Right atrium auricular region (tissue), 2 donors: Measurements from ENCODE around the gene ZNF614. TPM values are rescaled to one million over a fixed set of nuclear protein-coding genes. Genes with fewer than 3 reads are reported as not detected.
"Not testable (repeated sequence)": the region's sequence is repeated elsewhere in the genome, so short reads cannot be mapped to it uniquely, and the experiment has no call there.

ENCODE experiments used
- DNase-seq: peaks from one replicate; pipeline ENCODE4 v3.0.0-alpha.2; 2019; ENCODE audit warnings: low spot score
- H3K27ac ChIP-seq, 2 donors: fragments of 200-600 bp; sonication (generic); 1 replicate in 1 of 2; 2 replicates in 1 of 2; pipeline ENCODE4 v1.5.1; 2016 to 2019
- H3K27me3 ChIP-seq, 2 donors: fragments of 200-600 bp; sonication (generic); one replicate each; pipeline versions ENCODE4 v1.5.1 to v1.6.0; 2017 to 2019
- H3K36me3 ChIP-seq: fragments of 200-600 bp; sonication (generic); one replicate; pipeline ENCODE4 v1.5.1; 2016
- H3K4me1 ChIP-seq, 2 donors: fragments of 200-600 bp; sonication (generic); one replicate each; pipeline versions ENCODE4 v1.5.1 to v1.6.0; 2017 to 2019
- H3K4me3 ChIP-seq, 2 donors: fragments of 200-600 bp; sonication (generic); 1 replicate in 1 of 2; 2 replicates in 1 of 2; pipeline ENCODE4 v1.5.1; 2017 to 2019; ENCODE audit warnings: mild to moderate bottlenecking in 1 of 2, moderate library complexity in 1 of 2
- H3K9me3 ChIP-seq, 2 donors: fragments of 200-600 bp; sonication (generic); one replicate each; pipeline ENCODE4 v1.5.1; 2019
- total RNA-seq, 2 donors: library from RNA; depleted of rRNA; stranded (reverse); fragments of >200 nt; gene quantifications; one replicate each; pipeline ENCODE4 v1.1.0, GENCODE V29; 2016
- TF ChIP-seq, protein P1 (sequence below), 2 donors: fragments of 200-600 bp; sonication (generic); IDR thresholded peaks; one replicate each; pipeline ENCODE4 v1.5.1; 2019; ENCODE audit warnings: antibody characterized with exemption in 2 of 2

The ZNF614 gene
- total RNA-seq, 2 donors from 2014 or later: 6.5 to 6.6 TPM

DNA sequence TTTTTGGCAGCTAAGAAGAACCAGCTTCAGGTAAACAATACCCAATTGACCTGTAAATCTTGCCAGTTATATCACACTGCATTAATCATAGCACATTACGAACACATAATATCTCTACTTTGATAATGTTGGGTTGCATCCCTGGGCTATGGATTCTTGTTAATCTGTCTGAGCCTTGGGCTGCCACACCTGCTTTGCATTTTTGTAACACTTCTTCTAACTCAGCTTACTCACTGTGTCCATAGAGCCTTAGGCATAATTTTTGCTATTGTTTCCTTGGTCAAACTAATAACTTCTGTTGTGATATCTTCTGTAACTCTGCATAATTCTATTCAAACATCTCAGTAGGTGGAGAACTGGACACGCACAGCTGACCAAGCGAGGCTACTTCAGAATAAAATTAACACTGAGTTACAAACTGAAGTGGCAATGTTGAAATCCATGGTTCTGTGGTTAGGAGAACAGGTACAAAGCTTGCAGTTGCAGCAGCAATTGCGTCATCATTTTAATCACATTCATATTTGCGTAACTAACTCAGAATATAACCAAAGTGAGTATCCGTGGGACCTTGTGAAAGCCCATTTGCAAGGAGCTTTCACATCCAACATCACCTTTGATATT is 48.0 kb downstream of the ZNF614 start:
- Histone ChIP-seq H3K27me3 (no peaks in the 10 kb centered on the region), H3K27ac (no peak overlapping the region), H3K9me3 (peaks cover 4 to 67% of the 10 kb centered on the region in 2 donors), H3K36me3 (peaks cover 11% of the 10 kb centered on the region), H3K4me1 (peaks cover 0 to 4% of the 10 kb centered on the region in 2 donors), H3K4me3 (no peak overlapping the region)
- TF ChIP-seq, protein P1, sequence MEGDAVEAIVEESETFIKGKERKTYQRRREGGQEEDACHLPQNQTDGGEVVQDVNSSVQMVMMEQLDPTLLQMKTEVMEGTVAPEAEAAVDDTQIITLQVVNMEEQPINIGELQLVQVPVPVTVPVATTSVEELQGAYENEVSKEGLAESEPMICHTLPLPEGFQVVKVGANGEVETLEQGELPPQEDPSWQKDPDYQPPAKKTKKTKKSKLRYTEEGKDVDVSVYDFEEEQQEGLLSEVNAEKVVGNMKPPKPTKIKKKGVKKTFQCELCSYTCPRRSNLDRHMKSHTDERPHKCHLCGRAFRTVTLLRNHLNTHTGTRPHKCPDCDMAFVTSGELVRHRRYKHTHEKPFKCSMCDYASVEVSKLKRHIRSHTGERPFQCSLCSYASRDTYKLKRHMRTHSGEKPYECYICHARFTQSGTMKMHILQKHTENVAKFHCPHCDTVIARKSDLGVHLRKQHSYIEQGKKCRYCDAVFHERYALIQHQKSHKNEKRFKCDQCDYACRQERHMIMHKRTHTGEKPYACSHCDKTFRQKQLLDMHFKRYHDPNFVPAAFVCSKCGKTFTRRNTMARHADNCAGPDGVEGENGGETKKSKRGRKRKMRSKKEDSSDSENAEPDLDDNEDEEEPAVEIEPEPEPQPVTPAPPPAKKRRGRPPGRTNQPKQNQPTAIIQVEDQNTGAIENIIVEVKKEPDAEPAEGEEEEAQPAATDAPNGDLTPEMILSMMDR (IDR thresholded peaks at IDR 0.05): no peak
- DNase-seq: no peak

GRCh38 chr19:51978882-51979281 is 49.3 kb downstream of the ZNF614 start:
- Histone ChIP-seq H3K27ac (no peak overlapping the region), H3K36me3 (peaks cover 21% of the 10 kb centered on the region), H3K27me3 (no peaks in the 10 kb centered on the region), H3K4me3 (no peak overlapping the region), H3K9me3 (peaks cover 11 to 81% of the 10 kb centered on the region in 2 donors), H3K4me1 (no peaks in the 10 kb centered on the region)
- DNase-seq: no peak
- TF ChIP-seq, protein P1 (IDR thresholded peaks at IDR 0.05): no peak

- Histone ChIP-seq H3K36me3 (peaks cover 36% of the 10 kb centered on the region), H3K4me3 (no peak overlapping the region), H3K27me3 (no peaks in the 10 kb centered on the region), H3K4me1 (no peaks in the 10 kb centered on the region), H3K9me3 (peaks cover 22 to 93% of the 10 kb centered on the region in 2 donors), H3K27ac (no peak overlapping the region)
- TF ChIP-seq, protein P1 (IDR thresholded peaks at IDR 0.05): no peak
- DNase-seq: no peak
Observed at GRCh38 chr19:51977346-51977745, 50.8 kb downstream of the ZNF614 start.

DNA sequence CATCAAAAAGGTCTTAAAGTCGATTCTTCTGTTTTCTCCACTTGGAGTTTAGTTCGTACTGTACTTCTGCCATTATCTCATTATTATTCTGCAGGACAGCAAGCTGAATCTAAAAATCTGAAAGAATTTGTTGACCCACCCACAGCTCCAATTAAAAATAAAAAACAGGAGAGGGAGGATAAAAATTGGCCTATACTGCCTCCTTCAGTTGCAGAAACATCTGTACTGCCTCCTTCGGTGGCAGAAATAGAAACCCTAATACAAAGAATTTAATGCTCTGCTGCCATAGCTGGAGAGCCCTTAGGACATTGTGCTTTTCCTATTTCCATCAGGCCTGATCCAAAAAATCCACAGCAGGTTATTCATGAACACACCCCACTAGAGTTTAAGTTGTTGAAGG is 51.3 kb downstream of the ZNF614 start:
- no peak overlapping the region for H3K27ac ChIP-seq
- peaks cover 41% of the 10 kb centered on the region for H3K36me3 ChIP-seq
- peaks cover 27 to 93% of the 10 kb centered on the region in 2 donors for H3K9me3 ChIP-seq

GRCh38 chr19:51975787-51976186 is 52.4 kb downstream of the ZNF614 start:
- H3K36me3 ChIP-seq: peaks cover 47% of the 10 kb centered on the region
- H3K27ac ChIP-seq, H3K4me3 ChIP-seq, H3K27me3 ChIP-seq, DNase-seq, H3K4me1 ChIP-seq: not testable (repeated sequence)
- H3K9me3 ChIP-seq: peaks cover 37 to 96% of the 10 kb centered on the region in 2 donors

More for the DNA sequence above, 51.3 kb downstream of the ZNF614 start:
- no peak for DNase-seq
- TF ChIP-seq, protein P1 (IDR thresholded peaks at IDR 0.05): no peak
- Histone ChIP-seq H3K4me1 (no peaks in the 10 kb centered on the region), H3K4me3 (no peak overlapping the region), H3K27me3 (no peaks in the 10 kb centered on the region)

DNA sequence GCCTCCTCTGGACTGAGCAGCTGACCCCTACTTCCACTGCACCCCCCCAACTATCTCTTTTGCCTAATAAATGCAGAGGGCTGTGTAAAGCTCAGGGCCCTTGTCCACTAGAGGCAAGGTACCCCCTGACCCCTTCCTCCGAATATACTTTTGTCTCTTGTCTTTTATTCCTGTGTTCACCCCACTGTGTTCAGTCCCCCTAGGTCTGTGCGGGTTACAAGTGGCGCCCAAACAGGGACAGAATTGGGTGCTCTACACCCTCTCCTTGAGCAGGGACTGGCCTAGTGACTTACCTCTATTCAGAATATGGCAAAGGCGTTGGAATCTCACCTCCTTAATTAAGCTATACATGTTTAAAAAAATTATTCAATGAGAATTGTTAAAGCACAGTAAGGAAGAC is 56.6 kb downstream of the ZNF614 start:
- H3K4me3 ChIP-seq: no peak overlapping the region
- TF ChIP-seq, protein P1 (IDR thresholded peaks at IDR 0.05): no peak
- H3K9me3 ChIP-seq: peaks cover 51 to 100% of the 10 kb centered on the region in 2 donors

More for the DNA sequence above, 56.6 kb downstream of the ZNF614 start:
- H3K36me3 ChIP-seq: peaks cover 82% of the 10 kb centered on the region
- no peak overlapping the region for H3K27ac ChIP-seq
- DNase-seq: no peak
- no peaks in the 10 kb centered on the region for H3K4me1 ChIP-seq
- no peaks in the 10 kb centered on the region for H3K27me3 ChIP-seq
